GM23338 (cell line): ENCODE measurements around the gene CCDC93. TPM values are rescaled to one million over a fixed set of nuclear protein-coding genes. Genes with fewer than 3 reads are reported as not detected.

Experiments used
- ATAC-seq: fragments of 200-7000 bp; cut with Tn5 transposase; 3 replicates; pipeline ENCODE4 v1.9.1; 2020
- DNase-seq: peaks from one replicate; pipeline ENCODE4 v3.0.0-alpha.2; 2015; ENCODE audit warnings: low spot score
- H2AFZ ChIP-seq: fragments of 200-600 bp; sonication (generic); 2 replicates; pipeline ENCODE4 v1.8.0; 2016; ENCODE audit warnings: antibody characterized with exemption, mild to moderate bottlenecking, moderate library complexity
- H3F3A ChIP-seq: fragments of 200-600 bp; sonication (generic); replicated peaks from 2 replicates; pipeline ENCODE4 v1.8.0; 2017; ENCODE audit warnings: antibody characterized with exemption, mixed run types, low read depth
- H3K27ac ChIP-seq: fragments of 200-600 bp; sonication (generic); 2 replicates; pipeline ENCODE4 v1.6.1; 2016; ENCODE audit warnings: low read depth
- H3K27me3 ChIP-seq: fragments of 200-600 bp; sonication (generic); 2 replicates; pipeline ENCODE4 v1.8.0; 2016; ENCODE audit warnings: mild to moderate bottlenecking, mixed run types, moderate library complexity; ENCODE audit not compliant: insufficient read depth
- H3K36me3 ChIP-seq: fragments of 200-600 bp; sonication (generic); 2 replicates; pipeline ENCODE4 v1.8.0; 2016; ENCODE audit warnings: mild to moderate bottlenecking; ENCODE audit not compliant: insufficient read depth
- H3K4me1 ChIP-seq: fragments of 200-600 bp; sonication (generic); 2 replicates; pipeline ENCODE4 v1.8.0; 2016; ENCODE audit warnings: mild to moderate bottlenecking, moderate library complexity; ENCODE audit not compliant: insufficient read depth
- H3K4me2 ChIP-seq: fragments of 200-600 bp; sonication (generic); 2 replicates; pipeline ENCODE4 v1.7.1; 2017; ENCODE audit warnings: mixed run types
- H3K4me3 ChIP-seq: fragments of 200-600 bp; sonication (generic); 2 replicates; pipeline ENCODE4 v1.6.1; 2016; ENCODE audit warnings: mixed run types
- H3K79me2 ChIP-seq: fragments of 200-600 bp; sonication (generic); replicated peaks from 2 replicates; pipeline ENCODE4 v1.8.0; 2017; ENCODE audit warnings: mild to moderate bottlenecking; ENCODE audit not compliant: insufficient read depth
- H3K9me2 ChIP-seq: fragments of 200-600 bp; sonication (generic); 2 replicates; pipeline ENCODE4 v1.8.0; 2017; ENCODE audit not compliant: insufficient read depth
- H4K20me1 ChIP-seq: fragments of 200-600 bp; sonication (generic); replicated peaks from 2 replicates; pipeline ENCODE4 v1.8.0; 2017; ENCODE audit warnings: mild to moderate bottlenecking; ENCODE audit not compliant: insufficient read depth
- H3K27ac Mint-ChIP-seq: 2 replicates; pipeline ENCODE4 v1.8.0; 2020; ENCODE audit warnings: inconsistent platforms, mild to moderate bottlenecking, moderate library complexity, mixed read lengths
- H3K27me3 Mint-ChIP-seq: 3 replicates; pipeline ENCODE4 v1.8.0; 2022; ENCODE audit warnings: low read depth, mild to moderate bottlenecking, moderate library complexity, mixed read lengths, inconsistent platforms; ENCODE audit not compliant: insufficient read depth, poor library complexity
- H3K36me3 Mint-ChIP-seq: 3 replicates; pipeline ENCODE4 v1.8.0; 2021; ENCODE audit warnings: low read depth, mild to moderate bottlenecking, inconsistent platforms, moderate library complexity, mixed read lengths
- H3K4me1 Mint-ChIP-seq: 3 replicates; pipeline ENCODE4 v1.8.0; 2020; ENCODE audit warnings: mild to moderate bottlenecking, inconsistent platforms, mixed read lengths
- H3K4me3 Mint-ChIP-seq: 3 replicates; pipeline ENCODE4 v1.8.0; 2021; ENCODE audit warnings: moderate library complexity, mild to moderate bottlenecking, inconsistent platforms, mixed read lengths
- H3K9me3 Mint-ChIP-seq: 3 replicates; pipeline ENCODE4 v1.8.0; 2020; ENCODE audit warnings: moderate library complexity, mild to moderate bottlenecking, inconsistent platforms, mixed read lengths
- CREB1 ChIP-seq: fragments of 250-450 bp; sonication (Bioruptor Pico); IDR thresholded peaks from 2 replicates; pipeline ENCODE4 v1.5.0; 2020; ENCODE audit warnings: low read depth, mild to moderate bottlenecking, moderate library complexity
- EZH2 ChIP-seq: fragments of 200-600 bp; sonication (generic); IDR thresholded peaks from one replicate; pipeline ENCODE4 v1.8.0; 2017; ENCODE audit warnings: antibody characterized with exemption, mild to moderate bottlenecking, low read depth; ENCODE audit not compliant: unreplicated experiment
- EZH2phosphoT487 ChIP-seq: fragments of 200-600 bp; sonication (generic); IDR thresholded peaks from one replicate; pipeline ENCODE4 v1.8.1; 2018; ENCODE audit warnings: antibody characterized with exemption; ENCODE audit not compliant: unreplicated experiment
- JUNB ChIP-seq: IDR thresholded peaks from one replicate; pipeline ENCODE4 v1.6.1; 2016; ENCODE audit warnings: antibody characterized with exemption; ENCODE audit not compliant: unreplicated experiment
- NANOG ChIP-seq: IDR thresholded peaks from 2 replicates; pipeline ENCODE4 v1.6.1; 2016; ENCODE audit warnings: antibody characterized with exemption, borderline replicate concordance
- STAT1 ChIP-seq: IDR thresholded peaks from one replicate; pipeline ENCODE4 v1.6.1; 2016; ENCODE audit warnings: antibody characterized with exemption; ENCODE audit not compliant: unreplicated experiment
- ZNF114 ChIP-seq: fragments of 250-450 bp; sonication (Bioruptor Pico); IDR thresholded peaks from 2 replicates; pipeline ENCODE4 v1.5.0; 2020; ENCODE audit warnings: mild to moderate bottlenecking, moderate library complexity
- polyA plus RNA-seq: library from polyadenylated mRNA; unstranded; fragments of >200 nt; fragmentation: Nextera tagmentation; extraction: Ambion mirVana; gene quantifications from 2 replicates; pipeline ENCODE4 v1.2.1, GENCODE V29; 2016
- total RNA-seq: library from RNA; depleted of rRNA; stranded (reverse); fragments of >200 nt; shearing (Covaris generic); gene quantifications from 2 replicates; pipeline ENCODE4 v1.2.3, GENCODE V29; 2014
- TF ChIP-seq, protein P1 (sequence below), 2 experiments: fragments of 200-600 bp in 1 of 2; sonication (generic) in 1 of 2; conservative IDR thresholded peaks; 2 replicates each; pipeline versions ENCODE4 v1.5.1 to v1.6.1; 2016 to 2017; ENCODE audit warnings: antibody characterized with exemption in 2 of 2, low read depth in 2 of 2, mild to moderate bottlenecking in 2 of 2, moderate library complexity in 1 of 2
- TF ChIP-seq, protein P2 (sequence below): fragments of 250-450 bp; sonication (Bioruptor Pico); IDR thresholded peaks from 2 replicates; pipeline ENCODE4 v1.5.0; 2020; ENCODE audit warnings: mild to moderate bottlenecking, moderate library complexity
- TF ChIP-seq, protein P3 (sequence below): IDR thresholded peaks from 2 replicates; pipeline ENCODE4 v1.6.1; 2016; ENCODE audit warnings: antibody characterized with exemption

CCDC93 gene
- total and polyA plus RNA-seq, 2 experiments from 2014 or later: 13.1 to 16.8 TPM

DNA sequence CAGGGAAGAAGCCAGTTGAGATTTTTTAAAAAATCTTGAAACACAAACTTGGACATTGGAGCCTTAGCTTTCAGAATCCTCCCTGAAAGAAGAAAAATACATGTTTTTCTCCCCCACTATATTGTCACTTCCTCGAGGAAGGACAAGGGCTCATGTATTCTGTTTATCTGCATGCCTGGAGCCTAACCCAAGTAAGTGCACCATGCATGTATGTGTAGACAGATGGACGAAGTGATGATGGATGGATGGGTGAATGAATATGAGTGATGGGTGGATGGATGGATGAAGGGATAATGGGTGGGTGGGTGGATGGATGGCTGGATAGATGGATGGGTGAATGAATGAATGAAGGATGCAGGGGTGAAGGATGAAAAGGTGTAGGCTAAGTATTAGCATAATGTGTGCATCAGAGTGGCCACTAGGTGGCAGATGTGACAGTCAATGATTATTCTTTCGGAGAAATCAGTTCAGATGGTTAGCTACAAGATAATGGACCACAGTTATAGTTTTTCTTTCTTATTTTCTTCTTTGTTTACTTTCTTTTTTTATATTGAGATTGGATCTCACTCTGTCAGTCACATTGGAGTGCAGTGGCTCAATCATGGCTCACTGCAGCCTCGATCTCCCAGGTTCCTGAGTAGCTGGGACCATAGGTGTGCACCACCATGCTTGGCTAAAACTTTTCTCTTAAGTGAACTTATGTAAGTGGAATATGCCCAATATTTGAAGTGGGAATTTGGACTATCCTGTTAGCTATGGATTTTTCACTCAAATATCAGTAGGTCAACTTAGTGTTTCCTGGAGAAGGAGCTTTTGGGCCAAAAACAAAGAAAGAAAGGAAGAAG is 18.5 kb upstream of the CCDC93 start:
- H3K9me2 ChIP-seq: no peaks in the 10 kb centered on the region; the same call in 1 of the 2 replicates
- no peak overlapping the region for H3K4me3 ChIP-seq
- Mint-ChIP-seq H3K9me3 (peaks cover 6% of the 10 kb centered on the region; the same call in 2 of the 3 replicates), H3K27me3 (peaks cover 3% of the 10 kb centered on the region), H3K36me3 (no peaks in the 10 kb centered on the region; the same call in 2 of the 3 replicates), H3K27ac (no peak overlapping the region), H3K4me3 (no peak overlapping the region; the same call in 2 of the 3 replicates), H3K4me1 (peaks cover 6% of the 10 kb centered on the region; the same call in 2 of the 3 replicates)
- H4K20me1 ChIP-seq: no peaks in the 10 kb centered on the region
- no peaks in the 10 kb centered on the region for H3K27me3 ChIP-seq
- DNase-seq (peak; percentile 73), ATAC-seq (peak; percentile 76)
- TF ChIP-seq, protein P1, sequence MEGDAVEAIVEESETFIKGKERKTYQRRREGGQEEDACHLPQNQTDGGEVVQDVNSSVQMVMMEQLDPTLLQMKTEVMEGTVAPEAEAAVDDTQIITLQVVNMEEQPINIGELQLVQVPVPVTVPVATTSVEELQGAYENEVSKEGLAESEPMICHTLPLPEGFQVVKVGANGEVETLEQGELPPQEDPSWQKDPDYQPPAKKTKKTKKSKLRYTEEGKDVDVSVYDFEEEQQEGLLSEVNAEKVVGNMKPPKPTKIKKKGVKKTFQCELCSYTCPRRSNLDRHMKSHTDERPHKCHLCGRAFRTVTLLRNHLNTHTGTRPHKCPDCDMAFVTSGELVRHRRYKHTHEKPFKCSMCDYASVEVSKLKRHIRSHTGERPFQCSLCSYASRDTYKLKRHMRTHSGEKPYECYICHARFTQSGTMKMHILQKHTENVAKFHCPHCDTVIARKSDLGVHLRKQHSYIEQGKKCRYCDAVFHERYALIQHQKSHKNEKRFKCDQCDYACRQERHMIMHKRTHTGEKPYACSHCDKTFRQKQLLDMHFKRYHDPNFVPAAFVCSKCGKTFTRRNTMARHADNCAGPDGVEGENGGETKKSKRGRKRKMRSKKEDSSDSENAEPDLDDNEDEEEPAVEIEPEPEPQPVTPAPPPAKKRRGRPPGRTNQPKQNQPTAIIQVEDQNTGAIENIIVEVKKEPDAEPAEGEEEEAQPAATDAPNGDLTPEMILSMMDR (conservative IDR thresholded peaks at IDR 0.05; ENCODE audit: low read depth in 2 of 2): peak; percentile 76 to 79
- no peak for TF ChIP-seq ZNF114 (CRISPR knock-in tag)
- H3K79me2 ChIP-seq: no peaks in the 10 kb centered on the region
- H3K4me1 ChIP-seq: peaks cover 10% of the 10 kb centered on the region
- no peak overlapping the region for H2AFZ ChIP-seq
- no peaks in the 10 kb centered on the region for H3F3A ChIP-seq
- H3K36me3 ChIP-seq: no peaks in the 10 kb centered on the region; the same call in 1 of the 2 replicates
- H3K4me2 ChIP-seq: no peak overlapping the region
- H3K27ac ChIP-seq: no peak overlapping the region

DNA sequence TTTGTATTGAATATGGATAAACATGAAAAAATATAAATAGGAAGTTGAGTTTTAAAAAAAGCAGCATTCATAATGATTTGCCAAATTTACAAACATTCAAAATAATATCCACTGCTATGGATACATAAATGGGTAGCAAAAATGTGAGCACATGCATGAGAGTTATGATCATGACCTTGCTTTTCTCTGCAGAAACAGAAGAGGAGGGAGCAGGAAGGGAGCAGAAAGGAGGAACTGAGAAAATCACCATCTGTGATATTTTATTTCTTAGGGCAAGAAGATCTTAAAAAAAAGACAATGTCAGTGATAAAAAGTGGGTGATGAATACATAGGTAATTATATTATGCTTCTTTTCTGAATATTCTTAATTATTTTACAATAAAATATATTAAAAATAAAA is 17.7 kb upstream of the CCDC93 start:
- peaks cover 6% of the 10 kb centered on the region; the same call in 2 of the 3 replicates for H3K9me3 Mint-ChIP-seq
- H3K27me3 Mint-ChIP-seq: peaks cover 3% of the 10 kb centered on the region
- Histone ChIP-seq H3K27ac (no peak overlapping the region), H3K4me3 (no peak overlapping the region), H3K9me2 (no peaks in the 10 kb centered on the region; the same call in 1 of the 2 replicates), H3K79me2 (no peaks in the 10 kb centered on the region), H3K4me1 (peaks cover 17% of the 10 kb centered on the region), H3K27me3 (no peaks in the 10 kb centered on the region), H2AFZ (no peak overlapping the region), H3F3A (no peaks in the 10 kb centered on the region), H3K36me3 (no peaks in the 10 kb centered on the region; the same call in 1 of the 2 replicates), H4K20me1 (no peaks in the 10 kb centered on the region), H3K4me2 (no peak overlapping the region)
- DNase-seq: no peak
- H3K27ac Mint-ChIP-seq: no peak overlapping the region
- no peak for ATAC-seq
- peaks cover 10% of the 10 kb centered on the region; the same call in 2 of the 3 replicates for H3K4me1 Mint-ChIP-seq
- no peaks in the 10 kb centered on the region; the same call in 2 of the 3 replicates for H3K36me3 Mint-ChIP-seq
- H3K4me3 Mint-ChIP-seq: no peak overlapping the region
- TF ChIP-seq STAT1 (no peak), CREB1 (no peak), ZNF114 (CRISPR knock-in tag) (no peak), EZH2phosphoT487 (no peak), EZH2 (no peak), NANOG (no peak), JUNB (no peak)
- TF ChIP-seq, protein P2, sequence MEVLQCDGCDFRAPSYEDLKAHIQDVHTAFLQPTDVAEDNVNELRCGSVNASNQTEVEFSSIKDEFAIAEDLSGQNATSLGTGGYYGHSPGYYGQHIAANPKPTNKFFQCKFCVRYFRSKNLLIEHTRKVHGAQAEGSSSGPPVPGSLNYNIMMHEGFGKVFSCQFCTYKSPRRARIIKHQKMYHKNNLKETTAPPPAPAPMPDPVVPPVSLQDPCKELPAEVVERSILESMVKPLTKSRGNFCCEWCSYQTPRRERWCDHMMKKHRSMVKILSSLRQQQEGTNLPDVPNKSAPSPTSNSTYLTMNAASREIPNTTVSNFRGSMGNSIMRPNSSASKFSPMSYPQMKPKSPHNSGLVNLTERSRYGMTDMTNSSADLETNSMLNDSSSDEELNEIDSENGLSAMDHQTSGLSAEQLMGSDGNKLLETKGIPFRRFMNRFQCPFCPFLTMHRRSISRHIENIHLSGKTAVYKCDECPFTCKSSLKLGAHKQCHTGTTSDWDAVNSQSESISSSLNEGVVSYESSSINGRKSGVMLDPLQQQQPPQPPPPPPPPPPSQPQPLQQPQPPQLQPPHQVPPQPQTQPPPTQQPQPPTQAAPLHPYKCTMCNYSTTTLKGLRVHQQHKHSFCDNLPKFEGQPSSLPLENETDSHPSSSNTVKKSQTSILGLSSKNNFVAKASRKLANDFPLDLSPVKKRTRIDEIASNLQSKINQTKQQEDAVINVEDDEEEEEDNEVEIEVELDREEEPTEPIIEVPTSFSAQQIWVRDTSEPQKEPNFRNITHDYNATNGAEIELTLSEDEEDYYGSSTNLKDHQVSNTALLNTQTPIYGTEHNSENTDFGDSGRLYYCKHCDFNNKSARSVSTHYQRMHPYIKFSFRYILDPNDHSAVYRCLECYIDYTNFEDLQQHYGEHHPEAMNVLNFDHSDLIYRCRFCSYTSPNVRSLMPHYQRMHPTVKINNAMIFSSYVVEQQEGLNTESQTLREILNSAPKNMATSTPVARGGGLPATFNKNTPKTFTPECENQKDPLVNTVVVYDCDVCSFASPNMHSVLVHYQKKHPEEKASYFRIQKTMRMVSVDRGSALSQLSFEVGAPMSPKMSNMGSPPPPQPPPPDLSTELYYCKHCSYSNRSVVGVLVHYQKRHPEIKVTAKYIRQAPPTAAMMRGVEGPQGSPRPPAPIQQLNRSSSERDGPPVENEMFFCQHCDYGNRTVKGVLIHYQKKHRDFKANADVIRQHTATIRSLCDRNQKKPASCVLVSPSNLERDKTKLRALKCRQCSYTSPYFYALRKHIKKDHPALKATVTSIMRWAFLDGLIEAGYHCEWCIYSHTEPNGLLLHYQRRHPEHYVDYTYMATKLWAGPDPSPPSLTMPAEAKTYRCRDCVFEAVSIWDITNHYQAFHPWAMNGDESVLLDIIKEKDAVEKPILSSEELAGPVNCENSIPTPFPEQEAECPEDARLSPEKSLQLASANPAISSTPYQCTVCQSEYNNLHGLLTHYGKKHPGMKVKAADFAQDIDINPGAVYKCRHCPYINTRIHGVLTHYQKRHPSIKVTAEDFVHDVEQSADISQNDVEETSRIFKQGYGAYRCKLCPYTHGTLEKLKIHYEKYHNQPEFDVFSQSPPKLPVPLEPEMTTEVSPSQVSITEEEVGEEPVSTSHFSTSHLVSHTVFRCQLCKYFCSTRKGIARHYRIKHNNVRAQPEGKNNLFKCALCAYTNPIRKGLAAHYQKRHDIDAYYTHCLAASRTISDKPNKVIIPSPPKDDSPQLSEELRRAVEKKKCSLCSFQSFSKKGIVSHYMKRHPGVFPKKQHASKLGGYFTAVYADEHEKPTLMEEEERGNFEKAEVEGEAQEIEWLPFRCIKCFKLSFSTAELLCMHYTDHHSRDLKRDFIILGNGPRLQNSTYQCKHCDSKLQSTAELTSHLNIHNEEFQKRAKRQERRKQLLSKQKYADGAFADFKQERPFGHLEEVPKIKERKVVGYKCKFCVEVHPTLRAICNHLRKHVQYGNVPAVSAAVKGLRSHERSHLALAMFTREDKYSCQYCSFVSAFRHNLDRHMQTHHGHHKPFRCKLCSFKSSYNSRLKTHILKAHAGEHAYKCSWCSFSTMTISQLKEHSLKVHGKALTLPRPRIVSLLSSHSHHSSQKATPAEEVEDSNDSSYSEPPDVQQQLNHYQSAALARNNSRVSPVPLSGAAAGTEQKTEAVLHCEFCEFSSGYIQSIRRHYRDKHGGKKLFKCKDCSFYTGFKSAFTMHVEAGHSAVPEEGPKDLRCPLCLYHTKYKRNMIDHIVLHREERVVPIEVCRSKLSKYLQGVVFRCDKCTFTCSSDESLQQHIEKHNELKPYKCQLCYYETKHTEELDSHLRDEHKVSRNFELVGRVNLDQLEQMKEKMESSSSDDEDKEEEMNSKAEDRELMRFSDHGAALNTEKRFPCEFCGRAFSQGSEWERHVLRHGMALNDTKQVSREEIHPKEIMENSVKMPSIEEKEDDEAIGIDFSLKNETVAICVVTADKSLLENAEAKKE: no peak
- TF ChIP-seq, protein P3, sequence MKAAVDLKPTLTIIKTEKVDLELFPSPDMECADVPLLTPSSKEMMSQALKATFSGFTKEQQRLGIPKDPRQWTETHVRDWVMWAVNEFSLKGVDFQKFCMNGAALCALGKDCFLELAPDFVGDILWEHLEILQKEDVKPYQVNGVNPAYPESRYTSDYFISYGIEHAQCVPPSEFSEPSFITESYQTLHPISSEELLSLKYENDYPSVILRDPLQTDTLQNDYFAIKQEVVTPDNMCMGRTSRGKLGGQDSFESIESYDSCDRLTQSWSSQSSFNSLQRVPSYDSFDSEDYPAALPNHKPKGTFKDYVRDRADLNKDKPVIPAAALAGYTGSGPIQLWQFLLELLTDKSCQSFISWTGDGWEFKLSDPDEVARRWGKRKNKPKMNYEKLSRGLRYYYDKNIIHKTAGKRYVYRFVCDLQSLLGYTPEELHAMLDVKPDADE: no peak
